PC-9 (cell line): ENCODE measurements around the gene RPL31. TPM values are rescaled to one million over a fixed set of nuclear protein-coding genes. Genes with fewer than 3 reads are reported as not detected.

Experiments used
- BruUV-seq: library from RNA; stranded (reverse); fragments of 400-500 nt; replicated peaks from 2 replicates; lab custom pipeline; 2021; lab: Mats Ljungman, UMichigan
- CTCF ChIA-PET: fragments of 300-600 bp; sonication (Branson Sonifier 250); formaldehyde crosslinking; loops from one replicate; lab custom pipeline; 2022; ENCODE audit warnings: antibody characterized with exemption; lab: Charles Lee
- POLR2A ChIA-PET: fragments of 300-600 bp; sonication (Branson Sonifier 250); formaldehyde crosslinking; loops from one replicate; lab custom pipeline; 2022; ENCODE audit warnings: antibody characterized with exemption; ENCODE audit not compliant: unreplicated experiment; lab: Charles Lee
- DNase-seq, 2 experiments: peaks; one replicate each; pipeline versions ENCODE4 v3.0.0 to v3.0.0-alpha.2; 2015 to 2022; ENCODE audit warnings: mixed read lengths in 1 of 2
- H2AFZ ChIP-seq: fragments of 200-600 bp; sonication (generic); 2 replicates; pipeline ENCODE4 v1.8.1; 2017; ENCODE audit warnings: antibody characterized with exemption
- H3F3A ChIP-seq: fragments of 200-600 bp; sonication (generic); 2 replicates; pipeline ENCODE4 v1.8.1; 2017; ENCODE audit warnings: antibody characterized with exemption, mild to moderate bottlenecking, low read depth; ENCODE audit not compliant: insufficient read depth
- H3K27ac ChIP-seq: fragments of 200-600 bp; sonication (generic); 2 replicates; pipeline ENCODE4 v1.6.1; 2016; ENCODE audit warnings: mixed run types
- H3K27me3 ChIP-seq: fragments of 200-600 bp; sonication (generic); 2 replicates; pipeline ENCODE4 v1.6.1; 2016; ENCODE audit warnings: low read depth, mixed run types; ENCODE audit not compliant: insufficient read depth
- H3K36me3 ChIP-seq: fragments of 200-600 bp; sonication (generic); 2 replicates; pipeline ENCODE4 v1.6.1; 2016; ENCODE audit warnings: low read depth, mixed run types
- H3K4me1 ChIP-seq: fragments of 200-600 bp; sonication (generic); replicated peaks from 2 replicates; pipeline ENCODE4 v1.6.1; 2016; ENCODE audit warnings: mixed run types; ENCODE audit not compliant: insufficient read depth
- H3K4me2 ChIP-seq: fragments of 200-600 bp; sonication (generic); 2 replicates; pipeline ENCODE4 v1.6.1; 2017; ENCODE audit warnings: mixed run types
- H3K4me3 ChIP-seq: fragments of 200-600 bp; sonication (generic); 2 replicates; pipeline ENCODE4 v1.6.1; 2016; ENCODE audit warnings: mixed run types
- H3K79me2 ChIP-seq: fragments of 200-600 bp; sonication (generic); 2 replicates; pipeline ENCODE4 v1.6.1; 2017; ENCODE audit warnings: low read depth, mixed run types
- H3K9me2 ChIP-seq: fragments of 200-600 bp; sonication (generic); 2 replicates; pipeline ENCODE4 v1.8.1; 2017; ENCODE audit warnings: mild to moderate bottlenecking; ENCODE audit not compliant: insufficient read depth
- H3K9me3 ChIP-seq: fragments of 200-600 bp; sonication (generic); 2 replicates; pipeline ENCODE4 v1.8.1; 2016; ENCODE audit warnings: low read depth; ENCODE audit not compliant: insufficient read depth
- H4K20me1 ChIP-seq: fragments of 200-600 bp; sonication (generic); 2 replicates; pipeline ENCODE4 v1.8.1; 2017; ENCODE audit not compliant: insufficient read depth
- CTCF ChIP-seq: fragments of 200-600 bp; sonication (generic); conservative IDR thresholded peaks from 2 replicates; pipeline ENCODE4 v1.6.1; 2017; ENCODE audit warnings: mixed run types, antibody characterized with exemption, mild to moderate bottlenecking, moderate library complexity
- EZH2 ChIP-seq: fragments of 200-600 bp; sonication (generic); IDR thresholded peaks from 2 replicates; pipeline ENCODE4 v1.8.0; 2017; ENCODE audit warnings: antibody characterized with exemption, low read depth
- intact Hi-C: fragments of 100-400 bp; cut with micrococcal nuclease; formaldehyde crosslinking; loops from one replicate; pipeline ENCODE4 v1.10.0; 2022; ENCODE audit not compliant: unreplicated experiment
- total RNA-seq: library from RNA; stranded (reverse); gene quantifications from 2 replicates; pipeline ENCODE4 v1.2.3, GENCODE V29; 2021

RPL31 gene
- total RNA-seq, 1 experiment from 2014 or later: 1,251 TPM

GRCh38 chr2:101027852-101028251 is 25.8 kb downstream of the RPL31 start:
- H3K4me3 ChIP-seq: no peak overlapping the region
- H3K27ac ChIP-seq: no peak overlapping the region
- ChIA-PET CTCF (no interaction called here), POLR2A (interaction anchor here (0.6 kb wide), 1 partner anchor 419 kb away, joined by 10 read pairs; no protein-coding TSS in a partner anchor)
- no peak for DNase-seq
- no peaks in the 10 kb centered on the region for H3K79me2 ChIP-seq
- H3K9me2 ChIP-seq: no peaks in the 10 kb centered on the region
- no TSS peak for BruUV-seq
- H3F3A ChIP-seq: peaks cover 13% of the 10 kb centered on the region
- no peaks in the 10 kb centered on the region for H3K9me3 ChIP-seq
- no peaks in the 10 kb centered on the region for H3K27me3 ChIP-seq
- H3K36me3 ChIP-seq: peaks cover 23% of the 10 kb centered on the region
- H3K4me1 ChIP-seq: no peaks in the 10 kb centered on the region
- no peak overlapping the region for H2AFZ ChIP-seq
- H4K20me1 ChIP-seq: no peaks in the 10 kb centered on the region
- intact Hi-C loops: no loop called here
- TF ChIP-seq EZH2: no peak
- TF ChIP-seq CTCF: no peak
- H3K4me2 ChIP-seq: no peak overlapping the region

- Histone ChIP-seq H4K20me1 (no peaks in the 10 kb centered on the region), H3K9me3 (no peaks in the 10 kb centered on the region), H3K79me2 (no peaks in the 10 kb centered on the region), H3K4me2 (no peak overlapping the region), H3K4me3 (no peak overlapping the region), H2AFZ (no peak overlapping the region), H3K36me3 (peaks cover 22% of the 10 kb centered on the region), H3F3A (peaks cover 7% of the 10 kb centered on the region; the same call in 1 of the 2 replicates), H3K4me1 (no peaks in the 10 kb centered on the region), H3K27ac (no peak overlapping the region), H3K27me3 (no peaks in the 10 kb centered on the region), H3K9me2 (no peaks in the 10 kb centered on the region)
- no TSS peak for BruUV-seq
- ChIA-PET CTCF (no interaction called here), POLR2A (no interaction called here)
- intact Hi-C loops: no loop called here
- DNase-seq: no peak
- no peak for TF ChIP-seq EZH2
- no peak for TF ChIP-seq CTCF
These were observed 28.9 kb downstream of the RPL31 start for GRCh38 chr2:101030866-101031554.

GRCh38 chr2:101032084-101032776 is 30.1 kb downstream of the RPL31 start:
- Histone ChIP-seq H3K27me3 (no peaks in the 10 kb centered on the region), H3K4me2 (no peak overlapping the region), H3K9me2 (no peaks in the 10 kb centered on the region), H2AFZ (no peak overlapping the region), H3K9me3 (no peaks in the 10 kb centered on the region), H3K27ac (no peak overlapping the region), H3K4me3 (no peak overlapping the region), H3K4me1 (no peaks in the 10 kb centered on the region), H3K36me3 (peaks cover 27% of the 10 kb centered on the region), H3F3A (no peaks in the 10 kb centered on the region; the same call in none of the 2 replicates), H3K79me2 (no peaks in the 10 kb centered on the region), H4K20me1 (no peaks in the 10 kb centered on the region)
- POLR2A ChIA-PET: no interaction called here
- CTCF ChIA-PET: no interaction called here
- TF ChIP-seq CTCF (no peak), EZH2 (no peak)
- intact Hi-C loops: no loop called here
- no TSS peak for BruUV-seq
- DNase-seq: no peak
